B cell (primary cell): ENCODE results near the gene PREX1.

Experiments
- CTCF ChIP-seq: fragments of 200-600 bp; IDR thresholded peaks from one replicate; pipeline ENCODE4 v1.8.0; 2022; ENCODE audit warnings: antibody characterized with exemption, mild to moderate bottlenecking
- EZH2 ChIP-seq: IDR thresholded peaks from 2 replicates; pipeline ENCODE4 v1.6.1; 2012; ENCODE audit warnings: borderline replicate concordance, low read depth, mild to moderate bottlenecking, moderate library complexity, low read length; ENCODE audit not compliant: insufficient read depth, poor library complexity, severe bottlenecking

GRCh38 chr20:48761023-48761785, 66.6 kb downstream of the PREX1 start:
- TF ChIP-seq EZH2 (no peak), CTCF (no peak)
